Stimulated activated CD4-positive, alpha-beta T cell treated with anti-CD3 and anti-CD28 coated beads, Interleukin-12 subunit alpha, Interleukin-12 subunit beta, amount 100 ng/mL, for 24 hours (primary cell): ENCODE measurements around the gene MAP3K2.
A peak's percentile ranks its signal among the peaks of the same experiment; 100 is the strongest.
"Not testable (repeated sequence)": the region's sequence is repeated elsewhere in the genome, so short reads cannot be mapped to it uniquely, and the experiment has no call there.

Experiments
- DNase-seq, 2 experiments: peaks; one replicate each; pipeline ENCODE4 v3.0.0-alpha.2; 2020; ENCODE audit warnings: low read depth in 2 of 2

The MAP3K2 gene

DNA sequence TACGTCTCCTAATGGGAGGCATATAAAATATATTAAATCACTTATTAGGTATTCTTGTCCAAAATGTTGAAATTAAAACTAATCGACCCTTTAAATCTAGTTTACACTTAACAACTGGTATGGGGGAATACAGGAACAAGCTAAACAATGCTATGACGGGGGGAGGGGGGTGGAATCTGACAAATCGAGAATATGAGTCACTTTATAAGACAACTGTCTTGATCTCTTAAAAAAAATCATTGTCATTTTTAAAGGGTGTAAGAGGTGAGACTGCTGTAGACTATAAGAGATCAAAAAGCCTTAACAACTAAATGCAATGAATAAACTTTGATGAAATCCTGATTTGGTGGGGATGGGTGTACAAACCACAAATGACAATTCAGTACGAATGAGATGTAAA is 6.0 kb downstream of the MAP3K2 start:
- DNase-seq, result peak in 1 of 2 experiments; percentile 16

DNA sequence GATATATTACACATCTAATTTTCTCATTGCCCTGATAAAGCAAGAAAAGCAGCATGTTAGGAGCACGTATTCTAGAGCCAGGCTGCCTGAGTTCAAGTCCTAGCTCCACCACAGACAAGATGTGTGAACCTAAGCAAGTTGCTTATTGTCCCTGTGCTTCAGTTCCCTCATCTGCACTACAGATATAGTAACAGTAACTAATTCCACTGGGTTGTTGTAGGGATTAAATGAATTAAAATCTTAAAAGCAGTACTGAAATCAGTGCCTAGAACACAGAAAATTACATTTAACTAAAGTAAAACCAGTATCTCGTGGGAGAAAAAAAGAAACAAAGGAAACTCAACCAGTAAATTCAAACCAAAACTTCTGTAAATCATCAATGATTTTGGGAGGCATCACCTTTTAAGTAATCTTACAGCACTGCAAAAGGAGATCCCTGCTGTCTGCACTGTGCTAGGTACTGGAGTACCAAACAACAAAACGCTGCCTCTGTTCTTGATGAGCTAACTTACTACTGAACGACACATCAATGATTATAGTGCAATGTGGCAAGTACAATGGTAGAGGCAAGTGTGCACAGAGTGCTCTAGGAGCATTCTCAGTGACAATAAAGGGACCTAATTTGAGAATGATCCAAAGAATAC is 7.9 kb downstream of the MAP3K2 start:
- no peak for DNase-seq

DNA sequence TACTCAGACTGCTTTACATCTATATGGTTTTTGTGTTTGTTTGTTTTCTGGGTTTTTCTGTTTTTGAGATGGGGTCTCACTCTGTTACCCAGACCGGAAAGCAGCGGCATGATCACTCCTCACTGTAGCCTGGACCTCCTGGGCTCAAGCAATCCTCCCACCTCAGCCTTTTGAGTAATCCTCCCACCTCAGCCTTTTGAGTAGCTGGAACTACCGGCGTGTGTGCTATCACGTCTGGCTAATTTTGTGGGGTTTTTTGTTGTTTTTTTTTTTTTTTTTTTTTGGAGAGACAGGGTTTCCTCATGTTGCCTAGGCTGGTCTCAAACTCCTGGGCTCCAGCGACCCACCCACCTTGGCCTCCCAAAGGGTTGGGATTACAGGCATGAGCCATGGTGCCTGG is 9.1 kb downstream of the MAP3K2 start:
- DNase-seq, result no peak

DNA sequence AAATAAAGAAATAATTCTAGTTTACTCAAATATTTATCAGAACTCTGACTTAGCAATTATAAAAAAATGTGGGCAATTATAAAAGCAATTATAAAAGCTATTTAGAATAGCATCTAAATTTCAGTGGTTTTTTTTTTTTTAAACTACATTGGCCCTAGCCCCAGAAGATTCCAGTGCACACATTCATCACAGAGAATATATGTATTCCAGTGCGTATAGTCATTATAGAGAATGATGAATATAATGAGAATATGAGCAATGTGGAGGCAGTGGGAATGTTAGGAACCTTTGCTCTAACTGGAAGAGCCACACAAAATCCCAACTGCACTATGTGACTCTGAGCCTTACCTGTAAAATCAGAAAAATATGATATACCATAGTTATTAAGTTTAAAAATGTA is 10.5 kb downstream of the MAP3K2 start:
- no peak for DNase-seq

DNA sequence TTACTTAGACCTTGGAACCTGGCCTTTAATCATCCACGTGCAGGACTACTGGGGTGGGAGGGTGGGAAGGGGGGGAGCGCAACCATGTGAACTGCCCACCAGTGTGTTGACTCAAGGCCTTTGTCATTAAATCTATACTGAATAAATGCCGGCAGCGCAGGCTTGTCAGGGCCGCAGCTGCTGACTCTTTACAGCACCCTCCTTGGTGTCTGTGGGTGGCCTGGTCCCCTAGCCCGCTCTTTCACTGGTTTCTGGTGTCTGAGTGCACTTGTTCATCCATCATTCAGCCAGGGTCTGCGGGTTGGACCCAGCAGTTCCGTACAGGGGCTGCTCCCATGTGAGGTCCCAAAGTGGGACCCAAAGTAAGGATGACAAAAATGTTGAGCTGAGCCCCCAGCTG is 11.5 kb downstream of the MAP3K2 start:
- DNase-seq, result no peak

DNA sequence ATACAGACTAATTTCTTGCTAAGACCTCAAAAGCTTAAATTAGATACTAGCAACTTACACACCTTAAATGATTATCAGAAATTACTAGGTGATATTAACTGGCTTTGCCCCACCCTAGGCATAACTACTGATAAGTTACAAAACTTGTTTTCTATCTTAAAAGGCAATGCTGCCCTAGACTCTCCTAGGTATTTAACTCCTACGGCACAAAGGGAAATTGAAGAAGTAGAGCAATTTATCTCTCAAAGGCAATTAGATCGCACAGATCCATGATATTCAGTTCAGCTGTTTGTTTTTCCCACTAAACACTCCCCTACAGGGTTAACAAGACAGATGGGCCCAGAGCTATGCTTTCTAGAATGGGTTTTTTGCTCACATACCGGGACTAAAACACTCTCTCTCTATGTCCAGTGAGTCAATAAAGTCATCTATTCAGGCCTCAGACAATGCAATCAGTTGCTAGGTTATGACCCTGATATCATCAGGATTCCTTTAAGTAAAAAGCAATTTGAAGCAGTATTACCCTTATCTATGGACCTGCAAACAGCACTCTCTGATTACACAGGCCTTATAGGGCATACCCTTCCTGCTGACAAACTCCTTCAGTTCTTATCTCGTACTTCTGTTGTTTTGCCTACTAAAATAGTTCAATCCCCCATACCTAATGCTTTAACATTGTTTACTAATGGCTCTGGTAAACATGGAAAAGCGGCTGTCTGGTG is 14.3 kb downstream of the MAP3K2 start:
- DNase-seq, result no peak

DNA sequence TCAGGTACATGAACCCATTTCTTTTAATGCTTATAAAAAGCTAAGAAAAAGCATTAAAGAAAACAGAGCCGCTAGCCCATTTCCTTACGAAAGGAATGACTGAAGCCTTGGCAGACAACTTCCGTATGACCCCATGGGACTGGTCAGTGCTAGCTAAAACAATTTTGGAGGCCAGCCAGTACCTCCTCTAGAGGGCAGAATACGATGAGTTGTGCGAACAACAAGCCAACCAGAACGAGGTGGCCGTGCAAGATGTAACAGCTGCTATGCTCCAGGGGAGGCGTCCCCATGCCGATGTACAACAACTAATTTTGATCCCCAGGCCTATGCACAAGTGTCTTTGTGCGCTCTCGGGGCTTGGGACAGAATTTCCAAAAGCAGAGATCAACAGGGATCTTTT is 16.7 kb downstream of the MAP3K2 start:
- no peak for DNase-seq

DNA sequence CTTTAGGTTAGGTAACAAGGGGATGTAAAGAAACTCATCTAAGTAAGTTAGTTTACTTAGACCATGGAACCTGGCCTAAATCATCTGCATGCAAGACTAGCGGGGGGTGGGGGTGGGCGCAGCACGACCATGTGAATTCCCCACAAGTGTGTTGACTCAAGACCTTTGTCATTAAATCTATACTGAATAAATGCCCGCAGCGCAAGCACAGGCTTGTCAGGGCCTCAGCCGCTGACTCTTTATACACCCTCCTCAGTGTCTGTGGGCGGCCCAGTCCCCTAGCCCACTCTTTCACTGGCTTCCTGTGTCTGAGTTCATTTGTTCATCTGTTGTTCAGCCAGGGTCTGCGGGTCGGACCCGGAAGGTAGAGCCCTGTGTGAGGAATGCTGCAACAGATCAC is 17.8 kb downstream of the MAP3K2 start:
- no peak for DNase-seq

DNA sequence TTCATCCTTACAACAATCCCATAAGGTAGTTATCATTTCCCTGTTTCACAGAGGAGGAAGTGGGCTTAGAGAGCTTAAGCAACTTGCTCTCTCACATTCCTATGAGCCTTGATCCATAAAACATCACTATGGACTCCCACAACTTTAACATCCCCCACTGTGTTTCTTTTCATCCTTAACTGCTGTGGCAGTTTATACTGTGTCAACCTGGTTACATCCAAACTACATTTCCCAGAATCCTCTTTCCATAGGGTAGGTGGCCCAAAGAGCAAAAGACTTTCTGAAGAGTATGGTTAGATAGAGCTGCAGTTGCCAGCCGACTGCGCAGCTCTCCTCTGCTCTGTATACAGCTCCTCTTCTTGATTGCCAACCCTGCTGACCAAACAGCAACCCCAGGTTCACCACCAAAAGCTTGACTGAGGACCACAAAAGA is 22.5 kb downstream of the MAP3K2 start:
- no peak for DNase-seq

DNA sequence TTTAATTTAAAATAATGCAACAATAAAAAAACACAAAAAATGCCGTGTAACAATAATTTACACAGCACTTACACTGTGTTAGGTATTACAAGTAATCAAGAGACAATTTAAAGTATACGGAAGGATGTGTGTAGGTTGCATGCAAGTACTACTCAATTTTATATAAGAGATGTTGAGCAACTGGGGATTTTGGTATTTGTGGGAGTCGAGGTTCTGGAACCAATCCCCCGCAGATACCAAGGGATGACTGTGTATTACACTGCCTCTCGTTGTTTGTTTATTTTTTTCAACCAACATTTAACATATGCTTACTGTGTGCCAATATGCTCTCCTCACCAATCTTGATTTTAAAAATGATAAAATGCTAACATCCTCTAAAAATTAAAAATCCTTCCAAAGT is 24.8 kb downstream of the MAP3K2 start:
- no peak for DNase-seq

DNA sequence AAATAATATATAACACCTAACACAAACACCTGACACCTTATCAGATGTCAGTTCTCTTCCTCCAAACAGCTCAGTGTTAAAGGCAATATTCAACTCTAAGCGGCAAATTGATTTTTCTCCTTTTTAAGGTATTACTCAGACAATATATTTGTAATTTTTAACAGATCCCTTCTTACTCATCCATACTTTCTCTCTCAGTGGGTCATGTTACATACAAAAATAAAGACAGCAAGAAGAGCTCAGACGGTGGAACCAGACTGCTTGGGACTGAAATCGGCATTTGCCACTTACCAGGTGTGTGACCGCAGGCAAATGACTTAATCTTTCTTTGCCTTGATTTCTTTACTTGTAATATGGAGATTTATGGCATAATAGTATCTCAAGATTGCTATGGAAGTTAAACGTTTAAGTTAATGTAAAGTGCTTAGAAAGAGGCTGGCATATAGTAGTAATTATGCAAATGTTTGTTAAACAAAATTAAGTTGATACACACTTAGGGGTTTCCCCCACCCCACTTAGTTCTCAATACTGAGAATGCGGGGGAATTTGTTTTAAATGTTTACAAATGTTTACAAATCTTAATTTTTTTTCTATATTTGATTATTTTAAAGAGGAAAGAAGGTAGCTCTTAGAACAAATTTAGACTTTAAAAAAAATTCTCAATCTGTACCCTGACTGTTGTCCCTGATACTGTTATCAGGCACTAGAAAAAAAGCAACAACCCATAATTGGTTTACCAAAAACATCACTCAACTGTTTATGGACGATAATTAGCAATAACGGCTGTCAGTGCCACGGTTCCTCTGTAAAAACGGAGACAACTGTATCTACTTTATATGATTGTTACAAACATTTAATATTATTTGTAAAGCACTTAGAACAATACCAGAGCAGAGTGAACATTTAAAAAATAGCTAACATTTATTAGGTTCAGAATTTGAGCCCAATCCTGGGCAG is 25.6 kb downstream of the MAP3K2 start:
- DNase-seq, result no peak

DNA sequence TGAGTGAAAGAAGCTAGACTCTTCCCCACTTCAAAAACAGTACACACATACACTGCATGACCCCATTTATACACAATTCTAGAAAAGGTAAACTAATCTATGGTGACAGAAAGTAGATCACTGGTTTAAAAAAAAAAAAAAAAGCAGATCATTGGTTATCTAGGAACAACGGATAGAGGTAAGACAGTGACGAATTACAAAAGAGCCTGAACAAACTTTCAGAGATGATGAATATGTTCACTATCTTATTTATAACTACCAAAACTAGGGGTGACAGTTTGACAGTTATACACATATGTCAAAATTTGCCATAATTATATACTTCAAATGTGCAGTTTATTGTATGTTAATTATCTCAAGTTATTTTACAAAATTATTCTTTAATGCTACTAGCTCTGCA is 27.5 kb downstream of the MAP3K2 start:
- DNase-seq, result no peak

DNA sequence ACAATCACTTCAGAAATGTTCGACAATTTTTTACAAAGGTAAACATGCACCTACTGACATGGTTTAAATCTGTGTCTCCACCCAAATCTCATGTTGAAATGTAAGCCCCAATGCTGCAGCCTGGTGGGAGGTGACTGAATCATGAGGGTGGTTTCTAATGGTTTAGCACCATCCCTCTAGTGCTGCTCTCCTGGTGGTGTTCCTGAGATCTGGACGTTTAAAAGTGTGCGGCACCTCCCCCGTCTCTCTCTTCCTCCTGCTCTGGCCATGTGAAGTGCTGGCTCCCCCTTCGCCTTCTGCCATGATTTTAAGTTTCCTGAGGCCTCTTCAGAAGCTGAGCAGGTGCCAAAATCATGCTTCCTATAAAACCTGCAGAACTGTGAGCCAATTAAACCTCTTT is 28.3 kb downstream of the MAP3K2 start:
- DNase-seq, result no peak

DNA sequence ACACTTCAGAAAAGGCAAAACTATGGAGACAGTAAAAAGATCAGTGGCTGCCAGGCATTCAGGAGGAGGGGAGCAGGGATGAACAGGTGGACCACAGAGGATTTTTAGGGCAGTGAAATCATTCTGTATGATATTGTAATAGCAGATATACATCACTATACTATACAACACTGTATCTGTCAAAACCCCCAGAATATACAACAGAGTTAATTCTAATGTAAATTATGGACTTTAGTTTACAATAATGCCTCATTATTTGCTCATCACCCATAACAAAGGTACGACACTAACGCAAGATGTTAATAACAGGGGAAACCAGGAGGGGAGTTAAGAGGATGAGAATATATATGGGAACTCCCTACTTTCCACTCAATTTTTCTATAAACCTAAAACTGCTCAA is 28.8 kb downstream of the MAP3K2 start:
- DNase-seq, result no peak

DNA sequence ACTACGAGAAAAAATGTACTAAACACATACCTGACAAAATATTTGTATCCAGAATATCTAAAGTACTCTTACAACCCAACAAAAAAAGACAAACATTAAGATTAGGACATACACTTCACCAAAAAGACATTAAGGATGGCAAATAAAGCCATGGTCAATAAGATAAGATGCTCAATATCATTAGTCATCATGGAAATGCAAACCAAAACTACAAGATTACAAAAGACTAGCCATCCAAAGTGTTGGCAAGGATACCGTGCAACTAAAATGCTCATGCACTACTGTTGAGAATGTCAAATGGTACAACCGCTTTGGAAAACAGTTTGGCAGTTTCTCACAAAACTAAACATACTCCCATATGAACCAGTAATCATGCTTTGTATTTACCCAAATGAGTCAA is 29.7 kb downstream of the MAP3K2 start:
- no peak for DNase-seq

DNA sequence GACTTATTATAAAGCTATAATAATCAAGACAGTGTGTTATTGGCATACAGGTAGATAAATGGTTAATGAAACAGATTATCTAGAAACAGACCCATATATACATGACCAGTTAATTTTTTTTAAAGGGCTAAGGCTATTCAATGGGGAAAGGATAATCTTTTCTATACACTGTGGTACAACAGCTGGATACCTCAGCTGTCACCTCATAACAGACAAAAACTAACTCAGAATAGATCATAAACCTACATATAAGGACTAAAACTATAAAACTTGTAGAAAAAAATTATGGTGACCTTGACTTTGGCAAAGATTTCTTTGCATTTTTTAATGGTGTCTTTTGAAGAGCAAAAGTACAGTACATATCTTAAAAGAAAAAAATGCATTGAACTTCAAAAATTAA is 30.2 kb downstream of the MAP3K2 start:
- DNase-seq, result no peak

DNA sequence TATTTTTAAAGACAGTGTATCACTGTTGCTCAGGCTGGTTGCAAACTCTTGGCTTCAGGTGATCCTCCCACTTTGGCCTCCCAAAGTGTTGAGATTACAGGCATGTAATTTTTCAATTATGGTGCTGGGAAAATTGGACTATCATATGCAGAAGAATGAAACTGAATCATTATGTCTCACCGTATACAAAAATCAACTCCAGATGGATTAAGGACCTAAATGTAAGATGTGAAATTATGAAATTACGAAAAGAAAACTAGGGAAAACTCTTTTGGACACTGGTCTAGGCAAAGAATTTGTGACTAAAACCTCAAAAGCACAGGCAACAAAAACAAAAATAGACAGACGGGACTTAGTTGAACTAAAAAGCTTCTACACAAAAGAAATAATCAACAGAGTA is 31.2 kb downstream of the MAP3K2 start:
- DNase-seq, result no peak

DNA sequence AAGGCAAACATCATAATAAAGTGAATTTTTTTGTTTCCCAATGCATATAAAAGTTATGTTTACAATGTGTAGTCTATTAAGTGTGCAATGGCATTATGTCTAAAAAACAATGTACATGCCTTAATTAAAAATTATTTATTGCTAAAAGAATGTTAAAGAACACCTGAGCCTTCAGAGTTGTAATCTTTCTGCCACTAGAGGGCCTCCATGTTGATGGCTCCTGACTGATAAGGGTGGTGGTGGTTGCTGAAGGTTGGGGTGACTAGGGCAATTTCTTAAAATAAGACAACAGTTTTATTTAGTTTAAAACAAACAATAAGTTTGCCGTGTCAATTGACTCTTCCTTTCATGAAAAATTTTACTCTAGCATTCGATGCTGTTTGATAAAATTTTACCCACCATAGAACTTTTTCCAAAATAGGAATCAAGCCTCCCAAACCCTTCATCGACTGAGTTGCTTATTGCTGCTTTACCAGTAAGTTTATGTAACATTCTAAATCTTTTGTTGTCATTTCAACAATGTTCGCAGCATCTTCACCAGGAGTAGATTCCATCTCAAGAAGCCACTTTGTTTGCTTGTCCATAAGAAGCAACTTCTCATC is 32.3 kb downstream of the MAP3K2 start:
- no peak for DNase-seq

DNA sequence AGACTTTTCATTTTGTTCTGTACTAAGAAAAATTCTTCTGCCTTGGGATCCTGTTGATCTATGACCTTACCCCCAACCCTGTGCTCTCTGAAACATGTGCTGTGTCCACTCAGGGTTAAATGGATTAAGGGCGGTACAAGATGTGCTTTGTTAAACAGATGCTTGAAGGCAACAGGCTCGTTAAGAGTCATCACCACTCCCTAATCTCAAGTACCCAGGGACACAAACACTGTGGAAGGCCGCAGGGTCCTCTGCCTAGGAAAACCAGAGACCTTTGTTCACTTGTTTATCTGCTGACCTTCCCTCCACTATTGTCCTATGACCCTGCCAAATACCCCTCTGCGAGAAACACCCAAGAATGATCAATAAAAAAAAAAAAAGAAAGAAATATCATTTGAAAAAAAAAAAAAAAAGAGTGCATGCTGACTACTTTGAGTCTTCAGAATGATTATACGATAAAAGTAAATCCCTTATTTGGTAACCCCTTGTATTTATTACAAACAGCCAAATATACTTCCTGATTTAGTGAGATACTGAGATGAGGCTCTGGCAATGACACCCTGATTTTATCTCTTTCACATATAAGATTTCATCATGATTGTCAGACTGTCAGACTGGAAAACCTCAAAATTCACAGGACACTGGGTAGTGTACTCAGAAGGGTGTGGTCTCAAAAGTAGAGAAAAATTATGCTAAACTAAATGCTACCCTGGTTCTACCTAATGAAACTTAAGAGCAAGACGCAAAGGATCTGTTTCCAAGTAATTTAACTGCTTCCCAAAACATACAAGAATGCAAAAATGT is 33.7 kb downstream of the MAP3K2 start:
- DNase-seq, result not testable (repeated sequence)

DNA sequence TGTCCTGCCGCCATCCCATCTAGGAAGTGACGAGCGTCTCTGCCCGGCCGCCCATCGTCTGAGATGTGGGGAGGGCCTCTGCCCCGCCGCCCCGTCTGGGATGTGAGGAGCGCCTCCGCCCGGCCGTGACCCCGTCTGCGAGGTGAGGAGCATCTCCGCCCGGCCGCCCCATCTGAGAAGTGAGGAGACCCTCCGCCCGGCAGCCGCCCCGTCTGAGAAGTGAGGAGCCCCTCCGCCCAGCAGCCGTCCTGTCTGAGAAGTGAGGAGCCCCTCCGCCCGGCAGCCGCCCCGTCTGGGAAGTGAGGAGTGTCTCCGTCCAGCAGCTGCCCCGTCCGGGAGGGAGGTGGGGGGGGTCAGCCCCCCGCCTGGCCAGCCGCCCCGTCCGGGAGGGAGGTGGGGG is 34.6 kb downstream of the MAP3K2 start:
- not testable (repeated sequence) for DNase-seq

DNA sequence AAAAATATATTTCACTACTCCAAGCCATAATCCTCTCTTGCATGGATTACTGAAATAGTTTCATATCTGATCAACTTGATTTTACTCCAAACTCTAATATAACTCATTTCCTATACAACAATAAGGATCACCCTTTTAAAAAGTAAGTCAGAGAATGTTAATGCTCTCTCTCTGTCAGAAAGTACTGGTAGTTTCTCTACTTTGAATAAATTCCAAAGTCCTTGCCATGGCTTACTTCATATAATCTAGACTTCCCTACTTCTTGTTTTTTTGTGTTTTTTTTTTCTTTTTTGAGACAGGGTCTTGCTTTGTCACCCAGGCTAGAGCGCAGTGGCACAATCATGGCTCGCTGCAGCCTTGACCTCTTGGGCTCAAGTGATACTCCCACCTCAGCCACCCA is 36.2 kb downstream of the MAP3K2 start:
- no peak for DNase-seq
